ENCODE results near the gene STBD1. TPM values are rescaled to one million over a fixed set of nuclear protein-coding genes. Genes with fewer than 3 reads are reported as not detected.
"Not testable (repeated sequence)": the region's sequence is repeated elsewhere in the genome, so short reads cannot be mapped to it uniquely, and the experiment has no call there.

Gene STBD1
- total and polyA plus RNA-seq, 8 donors, result 2.2 to 9.0 (median 2.7) TPM

DNA sequence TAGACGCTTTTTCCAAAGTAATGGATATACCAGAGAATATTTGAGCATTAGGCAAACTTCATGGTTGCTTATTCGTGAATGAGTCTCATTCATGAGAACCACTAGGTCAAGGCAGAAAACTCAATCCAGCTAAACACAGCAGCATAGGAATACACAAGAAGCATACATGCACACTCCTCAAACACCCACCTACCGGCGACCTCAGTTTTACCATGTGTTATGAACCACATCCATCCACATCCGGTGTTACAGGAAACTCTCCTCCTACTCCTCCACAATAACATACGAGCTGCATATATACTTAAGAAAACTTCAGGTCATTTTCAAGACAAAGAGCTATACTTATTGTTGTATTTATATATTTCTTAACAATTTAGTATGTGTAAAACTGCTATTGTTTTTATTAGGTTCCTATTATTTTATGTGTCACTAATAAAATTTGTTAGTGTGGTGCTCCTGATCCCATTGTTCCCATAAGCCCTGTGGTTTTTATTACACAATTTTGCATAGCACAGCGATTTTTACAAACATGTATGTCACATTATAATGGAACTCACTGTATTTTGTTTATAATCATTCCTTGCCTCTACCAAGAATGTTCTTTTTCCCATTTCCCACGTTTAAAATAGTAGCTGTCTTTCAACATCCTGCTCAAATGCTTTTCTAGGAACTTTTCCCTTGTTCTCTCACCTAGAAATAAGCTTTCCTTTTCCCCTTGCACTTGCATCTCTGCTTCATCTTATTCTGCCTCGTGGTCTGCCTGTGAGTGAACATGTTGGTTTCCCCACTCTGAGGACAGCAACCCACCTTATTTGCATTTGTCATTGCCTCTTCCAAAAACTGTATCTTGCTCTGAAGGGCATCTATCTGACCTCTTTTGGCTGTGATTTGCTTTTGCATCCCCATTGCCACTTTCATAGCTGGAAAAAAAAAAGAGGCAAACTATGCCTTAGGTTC is 48.3 kb downstream of the STBD1 start:
- intact Hi-C loops (cut with DNase I), result no loop called here
- Histone ChIP-seq H3K4me1 (no peaks in the 10 kb centered on the region), H3K4me3 (no peak overlapping the region), H3K27me3 (no peaks in the 10 kb centered on the region), H3K9me3 (peaks cover 0 to 12% of the 10 kb centered on the region in 2 donors), H3K36me3 (no peaks in the 10 kb centered on the region), H3K27ac (no peak overlapping the region)
- no peak for ATAC-seq
- TF ChIP-seq, protein P1, sequence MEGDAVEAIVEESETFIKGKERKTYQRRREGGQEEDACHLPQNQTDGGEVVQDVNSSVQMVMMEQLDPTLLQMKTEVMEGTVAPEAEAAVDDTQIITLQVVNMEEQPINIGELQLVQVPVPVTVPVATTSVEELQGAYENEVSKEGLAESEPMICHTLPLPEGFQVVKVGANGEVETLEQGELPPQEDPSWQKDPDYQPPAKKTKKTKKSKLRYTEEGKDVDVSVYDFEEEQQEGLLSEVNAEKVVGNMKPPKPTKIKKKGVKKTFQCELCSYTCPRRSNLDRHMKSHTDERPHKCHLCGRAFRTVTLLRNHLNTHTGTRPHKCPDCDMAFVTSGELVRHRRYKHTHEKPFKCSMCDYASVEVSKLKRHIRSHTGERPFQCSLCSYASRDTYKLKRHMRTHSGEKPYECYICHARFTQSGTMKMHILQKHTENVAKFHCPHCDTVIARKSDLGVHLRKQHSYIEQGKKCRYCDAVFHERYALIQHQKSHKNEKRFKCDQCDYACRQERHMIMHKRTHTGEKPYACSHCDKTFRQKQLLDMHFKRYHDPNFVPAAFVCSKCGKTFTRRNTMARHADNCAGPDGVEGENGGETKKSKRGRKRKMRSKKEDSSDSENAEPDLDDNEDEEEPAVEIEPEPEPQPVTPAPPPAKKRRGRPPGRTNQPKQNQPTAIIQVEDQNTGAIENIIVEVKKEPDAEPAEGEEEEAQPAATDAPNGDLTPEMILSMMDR (IDR thresholded peaks at IDR 0.05), result no peak
- DNase-seq, result no peak

DNA sequence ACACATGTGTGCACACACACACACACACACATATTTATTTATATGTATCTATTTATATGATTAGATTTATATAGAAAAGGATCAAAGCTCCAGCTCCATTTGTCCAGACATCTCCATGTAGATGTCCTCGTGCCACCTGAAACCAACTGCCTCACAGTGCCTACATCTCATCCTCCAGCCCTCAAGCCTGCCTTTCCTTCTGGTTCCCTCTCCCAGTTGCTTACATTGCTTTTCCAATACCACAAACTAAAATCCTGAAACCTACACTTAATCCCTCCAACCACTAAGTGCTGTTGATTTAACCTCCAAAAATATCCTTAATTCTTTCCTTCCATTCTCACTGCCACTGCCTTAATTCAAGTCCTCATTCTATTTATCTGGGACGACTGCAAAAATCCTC is 51.4 kb downstream of the STBD1 start:
- H3K27ac ChIP-seq, result no peak overlapping the region
- TF ChIP-seq, protein P1 (IDR thresholded peaks at IDR 0.05), result no peak
- no peaks in the 10 kb centered on the region for H3K4me1 ChIP-seq
- intact Hi-C loops (cut with DNase I), result no loop called here
- ATAC-seq, result no peak
- H3K4me3 ChIP-seq, result no peak overlapping the region
- no peaks in the 10 kb centered on the region for H3K27me3 ChIP-seq
- peaks cover 0 to 21% of the 10 kb centered on the region in 2 donors for H3K9me3 ChIP-seq
- no peak for DNase-seq
- no peaks in the 10 kb centered on the region for H3K36me3 ChIP-seq

DNA sequence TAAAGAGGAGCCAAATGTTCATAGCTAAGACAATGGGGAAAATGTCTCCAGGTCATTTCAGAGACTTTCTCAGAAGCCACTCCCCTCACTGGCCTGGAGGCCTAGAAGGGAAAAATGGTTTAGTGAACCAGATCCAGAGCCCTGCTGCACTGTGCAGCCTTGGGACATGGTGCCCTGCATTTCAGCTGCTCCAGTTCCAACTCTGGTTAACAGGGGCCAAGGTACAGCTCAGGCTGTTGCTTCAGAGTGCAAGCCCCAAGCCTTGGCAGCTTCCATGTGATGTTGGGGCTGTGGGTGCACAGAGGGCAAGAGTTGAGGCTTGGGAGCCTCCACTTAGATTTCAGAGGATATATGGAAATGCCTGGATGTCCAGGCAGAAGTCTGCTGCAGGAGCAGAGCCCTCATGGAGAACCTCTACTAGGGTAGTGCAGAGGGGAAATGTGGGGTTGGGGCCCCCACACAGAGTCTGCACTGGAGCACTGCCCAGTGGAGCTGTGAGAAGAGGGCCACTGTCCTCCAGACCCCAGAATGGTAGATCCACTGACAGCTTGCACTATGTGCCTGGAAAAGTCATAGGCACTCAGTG is 53.4 kb downstream of the STBD1 start:
- intact Hi-C loops (cut with DNase I); DNase-seq; H3K36me3 ChIP-seq; H3K4me3 ChIP-seq; ATAC-seq; H3K27me3 ChIP-seq; H3K27ac ChIP-seq; H3K4me1 ChIP-seq: not testable (repeated sequence)
- peaks cover 0 to 21% of the 10 kb centered on the region in 2 donors for H3K9me3 ChIP-seq

Other genes starting within 250 kb of the STBD1 start
- gene ART3, start 232.0 kb upstream of the STBD1 start, total RNA-seq, result not detected
- gene ART3, start 232.0 kb upstream of the STBD1 start, polyA plus RNA-seq (ENCODE audit: insufficient read length in 6 of 6), result under 1 TPM; 0.15 to 0.62 (median 0.36) TPM
- 10 to 100 TPM; 26.8 to 36.2 TPM for gene NUP54, start 158.3 kb upstream of the STBD1 start, total RNA-seq
- gene NUP54, start 158.3 kb upstream of the STBD1 start, polyA plus RNA-seq (ENCODE audit: insufficient read length in 6 of 6), result 100 to 1,000 TPM in 2 of 6 donors, 10 to 100 TPM in 4; 81.5 to 118 (median 93.1) TPM
- gene SCARB2, start 92.9 kb upstream of the STBD1 start, total RNA-seq, result 100 to 1,000 TPM; 219 to 223 TPM
- 100 to 1,000 TPM; 212 to 266 (median 241) TPM for gene SCARB2, start 92.9 kb upstream of the STBD1 start, polyA plus RNA-seq (ENCODE audit: insufficient read length in 6 of 6)
- gene FAM47E, start 55.0 kb upstream of the STBD1 start, total RNA-seq, result 1 to 10 TPM; 3.2 TPM
- 1 to 10 TPM; 5.2 to 8.5 (median 6.7) TPM for gene FAM47E, start 55.0 kb upstream of the STBD1 start, polyA plus RNA-seq (ENCODE audit: insufficient read length in 6 of 6)
- under 1 TPM; 0.47 to 0.61 TPM for gene CCDC158, start 114.4 kb downstream of the STBD1 start, total RNA-seq
- 1 to 10 TPM in 1 of 6 donors, under 1 TPM in 5; 0.82 to 1.6 (median 0.88) TPM for gene CCDC158, start 114.4 kb downstream of the STBD1 start, polyA plus RNA-seq (ENCODE audit: insufficient read length in 6 of 6)
- 10 to 100 TPM; 46.4 to 96.9 TPM for gene SHROOM3, start 128.5 kb downstream of the STBD1 start, total RNA-seq
- gene SHROOM3, start 128.5 kb downstream of the STBD1 start, polyA plus RNA-seq (ENCODE audit: insufficient read length in 6 of 6), result 10 to 100 TPM; 13.5 to 19.8 (median 16.5) TPM